CD4-positive, CD25-positive, alpha-beta regulatory T cell (primary cell): ENCODE results near the gene HIP1R. TPM values are rescaled to one million over a fixed set of nuclear protein-coding genes. Genes with fewer than 3 reads are reported as not detected.
"Not testable (repeated sequence)": the region's sequence is repeated elsewhere in the genome, so short reads cannot be mapped to it uniquely, and the experiment has no call there.

ENCODE experiments used
- ATAC-seq, 2 donors: fragments of 150-1000 bp; cut with Tn5 transposase; one replicate each; pipeline ENCODE4 v1.10.0; 2021; ENCODE audit warnings: low read depth in 2 of 2, moderate number of reproducible peaks in 2 of 2, moderate library complexity in 1 of 2
- DNase-seq, 3 donors: peaks; one replicate each; pipeline versions ENCODE4 v3.0.0 to v3.0.0-alpha.2; 2012 to 2022; ENCODE audit warnings: mixed read lengths in 1 of 3
- H3K27ac ChIP-seq: one replicate; pipeline ENCODE4 v1.7.0; 2013; ENCODE audit warnings: mild to moderate bottlenecking, low read length; ENCODE audit not compliant: insufficient read depth, poor library complexity, severe bottlenecking
- H3K27me3 ChIP-seq: one replicate; pipeline ENCODE4 v1.7.0; 2013; ENCODE audit warnings: low read length; ENCODE audit not compliant: control insufficient read depth, insufficient read depth
- H3K36me3 ChIP-seq: one replicate; pipeline ENCODE4 v1.7.0; 2013; ENCODE audit warnings: mild to moderate bottlenecking, low read length, moderate library complexity; ENCODE audit not compliant: control insufficient read depth, insufficient read depth
- H3K4me1 ChIP-seq: 2 replicates; pipeline ENCODE4 v1.7.0; 2013; ENCODE audit warnings: mild to moderate bottlenecking, low read length; ENCODE audit not compliant: insufficient read depth, control insufficient read depth, poor library complexity, severe bottlenecking
- H3K4me3 ChIP-seq: one replicate; pipeline ENCODE4 v1.7.0; 2013; ENCODE audit warnings: low read depth, mild to moderate bottlenecking, low read length, moderate library complexity
- H3K9me3 ChIP-seq, 2 experiments: 1 replicate in 1 of 2; 2 replicates in 1 of 2; pipeline ENCODE4 v1.7.0; 2013; ENCODE audit warnings: low read length in 2 of 2, mild to moderate bottlenecking in 1 of 2, moderate library complexity in 1 of 2; ENCODE audit not compliant: control insufficient read depth in 2 of 2
- H3K27ac Mint-ChIP-seq, 3 donors: one replicate each; pipeline ENCODE4 v1.8.0; 2020 to 2022; ENCODE audit warnings: mild to moderate bottlenecking in 3 of 3, mixed read lengths in 3 of 3, moderate library complexity in 2 of 3
- H3K27me3 Mint-ChIP-seq: one replicate; pipeline ENCODE4 v1.8.0; 2022; ENCODE audit warnings: mild to moderate bottlenecking, mixed read lengths
- H3K36me3 Mint-ChIP-seq: one replicate; pipeline ENCODE4 v1.8.0; 2020; ENCODE audit warnings: mixed read lengths
- H3K4me1 Mint-ChIP-seq, 4 donors: one replicate each; pipeline ENCODE4 v1.8.0; 2020 to 2022; ENCODE audit warnings: mixed read lengths in 4 of 4, mild to moderate bottlenecking in 1 of 4
- H3K4me3 Mint-ChIP-seq, 4 donors: one replicate each; pipeline ENCODE4 v1.8.0; 2020 to 2022; ENCODE audit warnings: mild to moderate bottlenecking in 4 of 4, mixed read lengths in 4 of 4, moderate library complexity in 3 of 4
- H3K9me3 Mint-ChIP-seq, 7 donors: one replicate each; pipeline ENCODE4 v1.8.0; 2020 to 2022; ENCODE audit warnings: mixed read lengths in 7 of 7, mild to moderate bottlenecking in 3 of 7, moderate library complexity in 2 of 7
- polyA plus RNA-seq, 4 donors: library from polyadenylated mRNA; unstranded; fragments of 300-500 nt; fragmentation: Illumina TruSeq; gene quantifications; one replicate each; pipeline ENCODE4 v1.2.3, GENCODE V29; 2021
- total RNA-seq: library from RNA; stranded (reverse); gene quantifications from one replicate; pipeline ENCODE4 v1.2.3, GENCODE V29; 2022

The HIP1R gene
- total and polyA plus RNA-seq, 5 donors from 2014 or later, result 3.8 to 56.0 (median 5.5) TPM

DNA sequence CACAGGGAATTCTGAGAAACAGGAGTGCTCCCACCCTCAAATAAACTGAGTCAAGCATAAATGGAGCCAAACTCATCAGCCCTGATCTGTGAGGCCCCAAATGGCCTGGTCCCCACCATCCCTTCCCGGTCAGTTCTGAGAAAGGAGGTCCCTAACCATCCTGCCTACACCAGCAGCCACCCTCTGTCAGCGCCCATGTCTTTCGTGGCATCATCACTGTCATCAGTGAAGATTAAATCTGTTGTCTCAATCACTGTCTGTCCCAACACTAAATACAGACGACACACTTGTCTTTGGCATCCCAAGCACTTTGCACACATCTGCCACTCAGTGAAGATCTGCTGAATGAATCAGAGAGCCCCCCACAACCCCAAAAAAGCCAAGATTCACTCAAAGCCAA, 38.3 kb downstream of the HIP1R start:
- H3K27ac ChIP-seq, result no peak overlapping the region
- H3K4me3 Mint-ChIP-seq, result peak overlapping the region; percentile 13 to 90 (median 54)
- no peaks in the 10 kb centered on the region for H3K27me3 ChIP-seq
- H3K4me1 ChIP-seq, result peaks cover 77% of the 10 kb centered on the region
- DNase-seq, result no peak
- H3K36me3 Mint-ChIP-seq, result peaks cover 25% of the 10 kb centered on the region
- H3K27me3 Mint-ChIP-seq, result no peaks in the 10 kb centered on the region
- H3K36me3 ChIP-seq, result peaks cover 22% of the 10 kb centered on the region
- no peak overlapping the region for H3K4me3 ChIP-seq
- no peaks in the 10 kb centered on the region for H3K9me3 Mint-ChIP-seq
- ATAC-seq, result no peak
- peaks cover 37 to 95% (median 66%) of the 10 kb centered on the region in 4 donors for H3K4me1 Mint-ChIP-seq
- H3K27ac Mint-ChIP-seq, result peak overlapping the region; percentile 91 to 96 (median 96)
- no peaks in the 10 kb centered on the region for H3K9me3 ChIP-seq

GRCh38 chr12:122874081-122874480, 38.8 kb downstream of the HIP1R start:
- Mint-ChIP-seq H3K27ac (peak overlapping the region; percentile 91 to 96 (median 96)), H3K9me3 (no peaks in the 10 kb centered on the region), H3K36me3 (peaks cover 20% of the 10 kb centered on the region), H3K4me1 (peaks cover 37 to 95% (median 66%) of the 10 kb centered on the region in 4 donors), H3K27me3 (no peaks in the 10 kb centered on the region), H3K4me3 (peak overlapping the region; percentile 32 to 90 (median 58))
- ATAC-seq, result peak; percentile 43 to 53
- Histone ChIP-seq H3K9me3 (no peaks in the 10 kb centered on the region), H3K4me1 (peaks cover 82% of the 10 kb centered on the region), H3K27me3 (no peaks in the 10 kb centered on the region), H3K27ac (no peak overlapping the region), H3K36me3 (peaks cover 19% of the 10 kb centered on the region), H3K4me3 (no peak overlapping the region)
- peak in 1 of 3 donors; percentile 38 for DNase-seq

- Mint-ChIP-seq H3K27ac (peak overlapping the region; percentile 26 to 90 (median 78)), H3K4me1 (peaks cover 32 to 95% (median 72%) of the 10 kb centered on the region in 4 donors), H3K4me3 (peak overlapping the region; percentile 48 to 70 (median 56)), H3K9me3 (no peaks in the 10 kb centered on the region), H3K27me3 (no peaks in the 10 kb centered on the region), H3K36me3 (peaks cover 7% of the 10 kb centered on the region)
- ATAC-seq (no peak), DNase-seq (no peak)
- H3K36me3 ChIP-seq, result peaks cover 8% of the 10 kb centered on the region
- H3K4me3 ChIP-seq, result peak overlapping the region; percentile 24
- no peaks in the 10 kb centered on the region for H3K27me3 ChIP-seq
- H3K27ac ChIP-seq, result peak overlapping the region; percentile 43
- H3K4me1 ChIP-seq, result peaks cover 75% of the 10 kb centered on the region
- H3K9me3 ChIP-seq, result no peaks in the 10 kb centered on the region
These were observed 40.4 kb downstream of the HIP1R start for GRCh38 chr12:122875590-122876220.

DNA sequence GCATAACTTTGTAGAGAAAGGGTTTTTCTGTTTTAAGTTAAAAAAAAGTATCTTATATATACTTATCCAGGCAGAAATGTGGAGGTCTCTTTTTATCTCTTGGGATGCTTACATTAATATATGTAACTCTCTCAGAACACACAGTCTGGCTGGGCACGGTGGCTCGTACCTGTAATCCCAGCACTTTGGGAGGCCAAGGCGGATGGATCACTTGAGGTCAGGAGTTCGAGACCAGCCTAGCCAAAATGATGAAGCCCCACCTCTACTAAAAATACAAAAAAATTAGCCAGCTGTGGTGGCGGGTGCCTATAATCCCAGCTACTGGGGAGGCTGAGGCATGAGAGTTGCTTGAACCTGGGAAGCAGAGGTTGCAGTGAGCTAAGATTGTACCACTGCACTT, 41.0 kb downstream of the HIP1R start:
- peak overlapping the region in 3 of 4 donors; percentile 48 to 70 (median 63) for H3K4me3 Mint-ChIP-seq
- peak overlapping the region; percentile 43 to 90 (median 78) for H3K27ac Mint-ChIP-seq
- H3K9me3 Mint-ChIP-seq, H3K36me3 ChIP-seq, H3K27me3 ChIP-seq, H3K4me3 ChIP-seq, H3K9me3 ChIP-seq, H3K36me3 Mint-ChIP-seq, DNase-seq, H3K27ac ChIP-seq, H3K27me3 Mint-ChIP-seq, ATAC-seq: not testable (repeated sequence)
- H3K4me1 Mint-ChIP-seq, result peaks cover 32 to 95% (median 75%) of the 10 kb centered on the region in 4 donors
- peaks cover 70% of the 10 kb centered on the region for H3K4me1 ChIP-seq

DNA sequence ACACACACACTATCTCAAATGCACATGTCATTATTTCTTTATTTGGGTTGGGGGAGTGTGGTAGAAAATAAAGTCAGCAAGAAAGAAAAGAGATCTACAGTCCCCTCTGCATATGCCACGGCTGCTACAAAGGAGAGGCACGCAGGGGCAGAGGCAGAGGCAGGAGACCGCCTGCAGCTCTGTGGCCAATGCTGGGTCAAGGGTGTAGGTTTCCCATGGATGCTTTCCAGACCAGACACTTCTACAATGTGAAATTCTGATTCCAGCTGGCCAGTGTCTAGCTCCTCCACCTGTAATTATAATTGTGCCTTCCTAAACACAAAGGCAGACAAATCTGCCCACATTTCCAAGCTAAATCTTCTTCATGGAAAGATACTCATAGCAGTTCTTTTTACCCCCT, 41.5 kb downstream of the HIP1R start:
- Mint-ChIP-seq H3K4me1 (peaks cover 34 to 95% (median 77%) of the 10 kb centered on the region in 4 donors), H3K9me3 (no peaks in the 10 kb centered on the region), H3K27me3 (no peaks in the 10 kb centered on the region), H3K27ac (peak overlapping the region in 2 of 3 donors; percentile 43 to 70), H3K36me3 (peaks cover 4% of the 10 kb centered on the region), H3K4me3 (peak overlapping the region in 1 of 4 donors; percentile 73)
- Histone ChIP-seq H3K4me1 (peaks cover 65% of the 10 kb centered on the region), H3K4me3 (no peak overlapping the region), H3K27ac (no peak overlapping the region), H3K36me3 (peaks cover 5% of the 10 kb centered on the region), H3K9me3 (no peaks in the 10 kb centered on the region), H3K27me3 (no peaks in the 10 kb centered on the region)
- ATAC-seq (no peak), DNase-seq (no peak)

DNA sequence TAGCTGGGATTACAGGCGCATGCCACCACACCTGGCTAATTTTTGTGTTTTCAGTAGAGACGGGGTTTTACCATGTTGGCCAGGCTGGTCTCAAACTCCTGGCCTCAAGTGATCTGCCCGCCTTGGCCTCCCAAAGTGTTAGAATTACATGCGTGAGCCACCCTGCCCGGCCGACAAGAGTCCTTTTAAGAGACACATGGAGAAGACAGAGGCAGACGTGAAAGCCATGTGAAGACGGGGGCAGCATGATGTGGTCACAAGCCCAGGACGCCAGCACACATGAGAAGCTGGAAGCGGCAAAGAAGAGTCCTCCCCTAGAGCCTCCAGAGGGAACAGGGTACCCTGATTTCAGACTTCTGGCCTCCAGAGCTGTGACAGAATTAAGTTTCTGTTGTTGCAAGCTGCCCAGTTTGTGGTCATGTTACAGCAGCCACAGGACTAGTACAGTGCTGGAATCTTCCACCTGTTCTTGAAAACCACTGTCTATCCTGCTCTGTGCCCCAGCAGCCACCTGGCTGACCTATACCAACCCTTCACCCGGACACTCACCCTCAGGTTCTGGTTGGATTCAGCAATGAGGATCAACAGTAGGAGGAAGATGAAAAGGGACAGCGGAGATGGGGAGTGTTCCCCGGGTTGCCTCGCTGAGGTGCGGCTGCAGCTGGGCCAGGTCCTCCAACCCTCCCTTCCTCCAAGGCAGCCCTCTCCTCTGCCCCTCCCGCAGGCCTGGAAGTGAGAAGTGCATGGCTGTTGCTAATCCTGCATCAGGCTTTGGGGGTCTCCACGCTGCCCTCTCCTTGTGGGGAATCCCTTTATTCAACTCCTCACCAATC, 43.7 kb downstream of the HIP1R start:
- Mint-ChIP-seq H3K36me3 (peaks cover 7% of the 10 kb centered on the region), H3K4me1 (peaks cover 36 to 95% (median 70%) of the 10 kb centered on the region in 4 donors), H3K27ac (peak overlapping the region; percentile 70 to 89 (median 82)), H3K4me3 (no peak overlapping the region), H3K9me3 (no peaks in the 10 kb centered on the region), H3K27me3 (no peaks in the 10 kb centered on the region)
- Histone ChIP-seq H3K4me3 (no peak overlapping the region), H3K27me3 (no peaks in the 10 kb centered on the region), H3K36me3 (peaks cover 5% of the 10 kb centered on the region), H3K9me3 (no peaks in the 10 kb centered on the region), H3K27ac (no peak overlapping the region), H3K4me1 (peaks cover 45% of the 10 kb centered on the region)
- ATAC-seq (no peak), DNase-seq (no peak)

DNA sequence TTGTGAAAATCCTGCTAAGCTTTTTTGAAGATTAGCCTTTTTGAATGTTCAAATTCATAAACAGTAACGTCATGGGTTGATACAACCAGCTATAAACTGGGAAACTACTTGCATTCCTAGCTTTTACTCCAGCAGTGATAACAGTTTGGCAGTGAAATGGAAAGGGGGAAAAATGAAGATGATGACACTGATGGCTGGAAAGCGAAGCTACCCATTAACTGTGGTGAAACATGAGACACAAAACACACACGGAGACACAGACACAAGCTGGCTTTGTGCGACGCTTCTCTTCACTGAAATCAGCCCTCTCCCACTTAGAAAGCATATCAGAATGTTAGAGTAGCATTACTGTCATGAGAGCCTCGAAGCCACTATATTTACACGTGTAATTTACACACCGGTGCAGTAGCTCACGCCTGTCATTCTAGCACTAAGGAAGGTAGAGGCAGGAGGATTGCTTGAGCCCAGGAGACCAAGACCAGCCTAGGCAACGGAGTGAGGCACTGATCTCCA, 45.0 kb downstream of the HIP1R start:
- H3K27ac Mint-ChIP-seq, result peak overlapping the region; percentile 28 to 70 (median 32)
- peak overlapping the region in 2 of 4 donors; percentile 38 to 39 for H3K4me3 Mint-ChIP-seq
- no peaks in the 10 kb centered on the region for H3K27me3 ChIP-seq
- H3K4me3 ChIP-seq, result no peak overlapping the region
- no peaks in the 10 kb centered on the region for H3K27me3 Mint-ChIP-seq
- no peaks in the 10 kb centered on the region for H3K9me3 Mint-ChIP-seq
- no peak for DNase-seq
- H3K4me1 Mint-ChIP-seq, result peaks cover 31 to 100% (median 71%) of the 10 kb centered on the region in 4 donors
- no peak overlapping the region for H3K27ac ChIP-seq
- peaks cover 7% of the 10 kb centered on the region for H3K36me3 Mint-ChIP-seq
- no peak for ATAC-seq
- peaks cover 47% of the 10 kb centered on the region for H3K4me1 ChIP-seq
- peaks cover 5% of the 10 kb centered on the region for H3K36me3 ChIP-seq
- H3K9me3 ChIP-seq, result no peaks in the 10 kb centered on the region
